ENCODE data around the gene PI4K2B.

DNA sequence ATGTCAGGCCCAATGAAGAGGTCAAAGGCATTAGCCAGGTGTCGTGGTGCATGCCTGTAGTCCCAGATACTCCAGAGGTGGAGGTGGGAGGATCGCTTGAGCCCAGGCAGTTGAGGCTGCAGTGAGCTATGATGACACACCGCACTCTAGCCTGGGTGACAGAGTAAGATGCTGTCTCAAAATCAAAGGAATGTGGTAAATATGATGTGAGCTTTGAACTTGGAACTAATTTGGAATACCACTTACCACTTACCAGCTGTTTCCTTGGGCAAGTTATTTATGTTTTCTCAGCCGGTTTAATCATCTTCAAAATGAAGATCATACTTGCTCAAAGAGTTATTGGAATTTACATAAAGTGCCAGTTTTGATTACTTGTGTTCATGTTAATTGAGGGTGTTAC lies 49.8 kb upstream of the PI4K2B start:
- TF ChIP-seq, protein P1, sequence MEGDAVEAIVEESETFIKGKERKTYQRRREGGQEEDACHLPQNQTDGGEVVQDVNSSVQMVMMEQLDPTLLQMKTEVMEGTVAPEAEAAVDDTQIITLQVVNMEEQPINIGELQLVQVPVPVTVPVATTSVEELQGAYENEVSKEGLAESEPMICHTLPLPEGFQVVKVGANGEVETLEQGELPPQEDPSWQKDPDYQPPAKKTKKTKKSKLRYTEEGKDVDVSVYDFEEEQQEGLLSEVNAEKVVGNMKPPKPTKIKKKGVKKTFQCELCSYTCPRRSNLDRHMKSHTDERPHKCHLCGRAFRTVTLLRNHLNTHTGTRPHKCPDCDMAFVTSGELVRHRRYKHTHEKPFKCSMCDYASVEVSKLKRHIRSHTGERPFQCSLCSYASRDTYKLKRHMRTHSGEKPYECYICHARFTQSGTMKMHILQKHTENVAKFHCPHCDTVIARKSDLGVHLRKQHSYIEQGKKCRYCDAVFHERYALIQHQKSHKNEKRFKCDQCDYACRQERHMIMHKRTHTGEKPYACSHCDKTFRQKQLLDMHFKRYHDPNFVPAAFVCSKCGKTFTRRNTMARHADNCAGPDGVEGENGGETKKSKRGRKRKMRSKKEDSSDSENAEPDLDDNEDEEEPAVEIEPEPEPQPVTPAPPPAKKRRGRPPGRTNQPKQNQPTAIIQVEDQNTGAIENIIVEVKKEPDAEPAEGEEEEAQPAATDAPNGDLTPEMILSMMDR (CRISPR knock-in tag; IDR thresholded peaks at IDR 0.05): no peak
- no peak for TF ChIP-seq ZNF235 (CRISPR knock-in tag; IDR thresholded peaks at IDR 0.05; ENCODE audit: borderline replicate concordance)
- TF ChIP-seq ZFP90 (CRISPR knock-in tag; IDR thresholded peaks at IDR 0.05; ENCODE audit: borderline replicate concordance): no peak

Data from HepG2 (cell line).